Measurements from ENCODE around the gene GPD2.

Gene GPD2

GRCh38 chr2:156472686-156473085 lies 36.5 kb downstream of the GPD2 start:
- H3K9me3 ChIP-seq = peaks cover 7% of the 10 kb centered on the region
- peaks cover 6% of the 10 kb centered on the region; the same call in 1 of the 2 replicates for H3K4me1 ChIP-seq
- no peak overlapping the region for H3K4me3 ChIP-seq
- H3K4me2 ChIP-seq = no peak overlapping the region
- H4K20me1 ChIP-seq = peaks cover 17% of the 10 kb centered on the region
- H3K36me3 ChIP-seq = peaks cover 29% of the 10 kb centered on the region
- no peak overlapping the region for H3K27ac ChIP-seq
- TF ChIP-seq Cebpa-rat (IDR thresholded peaks at IDR 0.05) = no peak
- H3K9ac ChIP-seq = no peak overlapping the region
- H3K27me3 ChIP-seq = no peaks in the 10 kb centered on the region

DNA sequence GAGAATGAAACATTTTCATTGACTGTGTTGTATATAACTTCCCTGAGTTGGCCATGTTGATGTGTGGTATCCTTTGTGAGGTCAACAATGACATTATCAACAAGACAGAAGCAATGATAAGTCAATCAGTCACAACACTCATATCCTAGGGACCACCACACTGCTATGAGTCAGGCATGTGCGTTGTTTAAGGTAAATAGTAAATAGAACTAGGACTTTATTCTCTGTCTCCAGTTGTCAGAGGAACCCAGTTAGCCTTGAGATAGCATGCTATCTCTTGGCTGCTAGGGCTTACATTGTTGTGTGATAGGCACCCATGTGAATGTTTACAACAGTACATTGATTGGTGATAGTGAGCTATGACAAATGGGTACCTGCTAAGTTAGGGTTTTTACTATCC lies 37.3 kb downstream of the GPD2 start:
- Histone ChIP-seq H3K27ac (no peak overlapping the region), H3K36me3 (peaks cover 34% of the 10 kb centered on the region), H3K4me2 (no peak overlapping the region), H3K4me1 (peaks cover 6% of the 10 kb centered on the region; the same call in 1 of the 2 replicates), H3K9me3 (peaks cover 7% of the 10 kb centered on the region), H3K27me3 (no peaks in the 10 kb centered on the region), H3K9ac (no peak overlapping the region), H4K20me1 (peaks cover 10% of the 10 kb centered on the region; the same call in 1 of the 2 replicates), H3K4me3 (no peak overlapping the region)
- no peak for TF ChIP-seq Cebpa-rat (IDR thresholded peaks at IDR 0.05)

DNA sequence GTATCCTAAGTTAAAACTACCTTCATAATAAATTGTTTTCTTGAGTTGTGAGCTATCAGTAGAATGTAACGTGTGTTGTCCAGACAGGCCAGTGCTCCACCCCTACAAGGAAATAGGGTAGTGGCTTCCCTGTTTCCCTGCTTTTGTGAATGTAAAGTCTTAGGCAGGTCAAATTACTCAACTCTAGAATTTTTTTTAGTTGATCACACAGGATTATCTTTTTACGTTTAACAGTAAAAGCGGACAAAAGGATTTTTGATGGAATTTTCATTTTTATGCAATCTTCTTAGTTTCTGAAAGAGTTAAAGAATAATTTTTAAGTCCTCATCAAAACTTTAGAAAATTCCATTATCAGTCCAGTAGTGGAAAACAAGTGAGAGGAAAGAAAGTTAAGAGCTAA lies 38.2 kb downstream of the GPD2 start:
- no peak for TF ChIP-seq Cebpa-rat (IDR thresholded peaks at IDR 0.05)
- peaks cover 2% of the 10 kb centered on the region for H3K9me3 ChIP-seq
- no peak overlapping the region for H3K4me3 ChIP-seq
- H3K9ac ChIP-seq = no peak overlapping the region
- H3K4me2 ChIP-seq = no peak overlapping the region
- peaks cover 6% of the 10 kb centered on the region; the same call in 1 of the 2 replicates for H3K4me1 ChIP-seq
- no peaks in the 10 kb centered on the region for H3K27me3 ChIP-seq
- H4K20me1 ChIP-seq = peaks cover 10% of the 10 kb centered on the region; the same call in 1 of the 2 replicates
- H3K36me3 ChIP-seq = peaks cover 28% of the 10 kb centered on the region
- no peak overlapping the region for H3K27ac ChIP-seq

DNA sequence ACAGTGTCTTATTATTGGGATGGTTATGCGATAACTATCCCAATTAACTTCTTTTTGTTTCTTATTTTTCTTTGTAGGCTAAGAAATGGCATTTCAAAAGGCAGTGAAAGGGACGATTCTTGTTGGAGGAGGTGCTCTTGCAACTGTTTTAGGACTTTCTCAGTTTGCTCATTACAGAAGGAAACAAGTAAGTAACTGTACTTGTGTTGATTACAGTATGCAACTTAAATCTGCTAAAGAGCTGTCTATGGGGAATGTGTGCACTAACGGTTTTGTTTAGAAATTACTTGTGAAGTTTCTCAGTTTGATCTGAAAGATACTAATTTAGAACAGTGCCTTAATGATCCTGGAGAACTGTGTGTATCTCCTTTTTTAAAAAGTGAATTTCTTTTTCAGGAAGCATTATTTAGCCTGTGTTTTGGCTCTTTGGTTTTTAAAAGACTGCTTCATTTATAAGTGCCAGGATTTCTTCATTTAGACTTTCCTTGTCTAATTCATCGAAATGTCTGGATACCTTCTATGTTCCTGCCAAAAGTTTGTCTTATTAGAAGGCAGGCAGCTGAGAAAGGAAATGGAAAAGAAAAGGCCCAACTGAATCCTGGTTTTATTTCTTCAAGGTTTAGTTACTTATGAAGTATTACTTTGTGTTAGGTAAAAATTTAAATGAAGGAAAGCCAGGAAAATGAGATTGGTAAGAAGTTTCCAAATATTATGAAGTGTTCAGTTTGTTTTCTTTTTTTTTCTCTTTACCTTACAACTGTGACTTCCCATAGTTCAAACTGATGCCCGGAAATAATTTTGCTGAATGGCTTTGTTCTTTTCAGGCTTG lies 40.1 kb downstream of the GPD2 start:
- Histone ChIP-seq H3K4me3 (no peak overlapping the region), H3K27ac (no peak overlapping the region), H3K9ac (no peak overlapping the region), H3K4me1 (0 out of 2 replicates have a peak, but pooled peaks cover under 1% of the 10 kb centered on the region), H3K9me3 (no peaks in the 10 kb centered on the region), H4K20me1 (no peaks in the 10 kb centered on the region), H3K36me3 (peaks cover 23% of the 10 kb centered on the region; the same call in 1 of the 2 replicates), H3K4me2 (no peak overlapping the region), H3K27me3 (no peaks in the 10 kb centered on the region)
- no peak for TF ChIP-seq Cebpa-rat (IDR thresholded peaks at IDR 0.05)

DNA sequence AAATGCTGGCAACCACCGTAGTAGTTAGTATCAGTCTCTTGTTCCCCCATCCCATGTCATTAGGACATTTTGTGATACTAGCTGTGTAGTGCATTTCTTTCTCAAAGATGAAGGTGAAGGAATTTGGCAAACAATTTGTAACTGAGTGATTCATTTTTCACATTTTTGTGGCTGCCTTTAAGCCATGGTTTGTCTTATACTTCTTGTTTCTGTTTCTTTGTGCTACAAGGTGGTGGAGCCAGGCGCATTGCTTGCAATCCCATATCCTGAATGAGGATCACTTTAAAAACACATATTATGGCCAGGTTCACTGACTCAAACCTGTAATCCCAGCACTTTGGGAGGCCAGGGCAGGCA lies 40.6 kb downstream of the GPD2 start:
- Histone ChIP-seq H3K9ac (no peak overlapping the region), H4K20me1 (no peaks in the 10 kb centered on the region), H3K4me2 (no peak overlapping the region), H3K4me1 (no peaks in the 10 kb centered on the region), H3K27me3 (no peaks in the 10 kb centered on the region), H3K27ac (no peak overlapping the region), H3K36me3 (peaks cover 23% of the 10 kb centered on the region; the same call in 1 of the 2 replicates), H3K4me3 (no peak overlapping the region), H3K9me3 (no peaks in the 10 kb centered on the region)
- no peak for TF ChIP-seq Cebpa-rat (IDR thresholded peaks at IDR 0.05)

- H3K4me1 ChIP-seq = no peaks in the 10 kb centered on the region
These were observed 44.2 kb downstream of the GPD2 start for GRCh38 chr2:156480376-156480775.

GRCh38 chr2:156481312-156481711 lies 45.1 kb downstream of the GPD2 start:
- Histone ChIP-seq H3K9ac (no peak overlapping the region), H4K20me1 (no peaks in the 10 kb centered on the region), H3K4me1 (no peaks in the 10 kb centered on the region), H3K4me2 (no peak overlapping the region), H3K4me3 (no peak overlapping the region), H3K36me3 (peaks cover 27% of the 10 kb centered on the region; the same call in 1 of the 2 replicates), H3K9me3 (no peaks in the 10 kb centered on the region), H3K27me3 (no peaks in the 10 kb centered on the region), H3K27ac (no peak overlapping the region)
- no peak for TF ChIP-seq Cebpa-rat (IDR thresholded peaks at IDR 0.05)

More at GRCh38 chr2:156480376-156480775, 44.2 kb downstream of the GPD2 start:
- Histone ChIP-seq H3K27ac (no peak overlapping the region), H4K20me1 (no peaks in the 10 kb centered on the region), H3K36me3 (peaks cover 30% of the 10 kb centered on the region; the same call in 1 of the 2 replicates), H3K9ac (no peak overlapping the region), H3K4me3 (no peak overlapping the region), H3K4me2 (no peak overlapping the region), H3K9me3 (no peaks in the 10 kb centered on the region), H3K27me3 (no peaks in the 10 kb centered on the region)
- TF ChIP-seq Cebpa-rat (IDR thresholded peaks at IDR 0.05) = no peak

DNA sequence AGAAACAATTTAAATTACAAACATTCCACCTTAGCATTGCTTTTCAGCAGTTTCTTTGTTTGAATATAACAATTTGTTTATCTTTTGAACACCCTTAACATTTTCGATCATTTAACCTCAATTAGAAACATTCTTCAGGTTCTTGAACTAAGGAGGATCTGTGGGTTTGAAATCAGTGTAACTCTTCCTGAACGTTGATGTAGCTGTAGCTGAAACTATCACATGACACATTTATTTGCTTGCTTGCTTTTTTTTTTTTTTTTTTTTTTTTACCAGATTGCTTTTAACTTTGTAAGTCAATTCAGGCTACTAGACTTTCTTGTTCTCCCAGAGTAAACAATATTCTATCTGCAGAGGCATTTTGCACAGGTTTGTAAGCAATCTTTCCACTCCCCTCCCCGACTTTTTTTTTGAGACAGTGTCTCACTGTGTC lies 47.6 kb downstream of the GPD2 start:
- H3K4me2 ChIP-seq = no peak overlapping the region

DNA sequence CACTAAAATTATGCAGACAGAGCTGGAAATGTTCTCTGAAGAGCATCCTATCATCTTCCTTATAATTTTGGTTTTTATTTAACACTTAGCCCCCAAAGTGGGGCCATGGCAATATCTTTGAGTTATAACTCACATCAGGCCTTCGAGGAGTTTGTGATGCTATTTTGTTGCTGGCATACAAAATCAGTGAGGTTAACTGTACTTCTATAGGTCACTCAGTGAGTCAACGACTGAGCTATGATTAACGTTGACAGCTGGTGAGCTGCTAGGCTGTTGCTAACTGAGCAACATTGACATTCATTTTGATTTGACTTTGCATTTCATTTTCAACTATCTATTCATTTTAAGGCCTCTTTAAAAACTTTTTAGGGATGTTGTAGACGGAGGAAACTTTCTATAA lies 50.0 kb downstream of the GPD2 start:
- Histone ChIP-seq H3K27me3 (no peaks in the 10 kb centered on the region), H3K4me3 (no peak overlapping the region), H3K4me1 (no peaks in the 10 kb centered on the region), H3K9ac (no peak overlapping the region), H4K20me1 (no peaks in the 10 kb centered on the region), H3K9me3 (peaks cover 4% of the 10 kb centered on the region; the same call in 1 of the 2 replicates), H3K4me2 (no peak overlapping the region), H3K36me3 (0 out of 2 replicates have a peak, but pooled peaks cover 8% of the 10 kb centered on the region), H3K27ac (no peak overlapping the region)
- TF ChIP-seq Cebpa-rat (IDR thresholded peaks at IDR 0.05) = no peak

More for the DNA sequence above, 47.6 kb downstream of the GPD2 start:
- no peak for TF ChIP-seq Cebpa-rat (IDR thresholded peaks at IDR 0.05)
- Histone ChIP-seq H4K20me1 (no peaks in the 10 kb centered on the region), H3K27me3 (no peaks in the 10 kb centered on the region), H3K9ac (no peak overlapping the region), H3K4me1 (no peaks in the 10 kb centered on the region), H3K36me3 (0 out of 2 replicates have a peak, but pooled peaks cover 12% of the 10 kb centered on the region), H3K27ac (no peak overlapping the region), H3K9me3 (no peaks in the 10 kb centered on the region), H3K4me3 (no peak overlapping the region)

DNA sequence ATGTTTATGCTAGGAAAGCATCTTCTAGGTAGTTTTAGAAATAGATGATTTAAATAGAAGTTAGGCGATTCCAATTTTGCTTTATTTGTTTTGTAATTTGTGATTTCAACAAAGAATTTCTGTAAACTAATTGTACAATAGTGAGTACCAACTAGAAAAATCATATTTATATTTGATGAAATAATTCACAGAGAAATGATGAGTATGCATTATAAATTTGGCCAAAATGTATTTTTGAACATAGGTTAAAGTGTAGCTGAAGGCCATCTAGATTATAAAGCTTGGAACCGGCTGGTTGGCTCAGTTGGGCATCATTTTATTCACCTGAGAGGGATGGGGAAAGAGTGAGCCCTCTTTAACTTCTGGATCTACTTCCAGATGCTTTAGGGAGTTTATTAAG lies 50.4 kb downstream of the GPD2 start:
- 0 out of 2 replicates have a peak, but pooled peaks cover 8% of the 10 kb centered on the region for H3K36me3 ChIP-seq
- no peak overlapping the region for H3K27ac ChIP-seq
- TF ChIP-seq Cebpa-rat (IDR thresholded peaks at IDR 0.05) = no peak
- no peaks in the 10 kb centered on the region for H4K20me1 ChIP-seq
- no peak overlapping the region for H3K4me3 ChIP-seq
- H3K9ac ChIP-seq = no peak overlapping the region
- peaks cover 4% of the 10 kb centered on the region; the same call in 1 of the 2 replicates for H3K9me3 ChIP-seq
- H3K4me1 ChIP-seq = no peaks in the 10 kb centered on the region
- H3K4me2 ChIP-seq = no peak overlapping the region
- H3K27me3 ChIP-seq = no peaks in the 10 kb centered on the region

All from BLaER1 (cell line).